H9 (cell line): ENCODE data around the gene HS6ST1. TPM values are rescaled to one million over a fixed set of nuclear protein-coding genes. Genes with fewer than 3 reads are reported as not detected.

ENCODE experiments used
- DNase-seq: peaks from one replicate; pipeline ENCODE4 v3.0.0-alpha.2; 2017
- H2AFZ ChIP-seq: one replicate; pipeline ENCODE4 v1.6.1; 2013; ENCODE audit warnings: mild to moderate bottlenecking, low read length, control low read depth, moderate library complexity
- H2AK5ac ChIP-seq: 2 replicates; pipeline ENCODE4 v1.6.1; 2013; ENCODE audit warnings: low read length, control low read depth, mixed read lengths; ENCODE audit not compliant: insufficient read length
- H2BK120ac ChIP-seq: one replicate; pipeline ENCODE4 v1.6.1; 2013; ENCODE audit warnings: low read depth, mild to moderate bottlenecking, low read length, control low read depth, inconsistent platforms; ENCODE audit not compliant: poor library complexity, severe bottlenecking
- H2BK12ac ChIP-seq: 2 replicates; pipeline ENCODE4 v1.6.1; 2013; ENCODE audit warnings: low read length, control low read depth, mixed read lengths, low read depth; ENCODE audit not compliant: insufficient read length
- H2BK15ac ChIP-seq: 2 replicates; pipeline ENCODE4 v1.6.1; 2013; ENCODE audit warnings: low read depth, low read length, control low read depth
- H2BK20ac ChIP-seq: one replicate; pipeline ENCODE4 v1.6.1; 2013; ENCODE audit warnings: low read depth, mild to moderate bottlenecking, low read length, control low read depth, inconsistent platforms; ENCODE audit not compliant: poor library complexity, severe bottlenecking
- H2BK5ac ChIP-seq: 2 replicates; pipeline ENCODE4 v1.6.1; 2013; ENCODE audit warnings: low read length, control low read depth, mixed read lengths; ENCODE audit not compliant: insufficient read length
- H3K14ac ChIP-seq: 2 replicates; pipeline ENCODE4 v1.6.1; 2013; ENCODE audit warnings: low read length, control low read depth; ENCODE audit not compliant: insufficient read depth
- H3K18ac ChIP-seq: 2 replicates; pipeline ENCODE4 v1.6.1; 2013; ENCODE audit warnings: low read depth, mild to moderate bottlenecking, mixed read lengths, low read length, control low read depth; ENCODE audit not compliant: insufficient read length
- H3K23ac ChIP-seq: 2 replicates; pipeline ENCODE4 v1.6.1; 2013; ENCODE audit warnings: low read length, control low read depth, mixed read lengths, low read depth; ENCODE audit not compliant: insufficient read length
- H3K23me2 ChIP-seq: 2 replicates; pipeline ENCODE4 v1.6.1; 2013; ENCODE audit warnings: low read depth, mild to moderate bottlenecking, mixed read lengths, low read length, control low read depth; ENCODE audit not compliant: insufficient read length, poor library complexity, severe bottlenecking
- H3K27ac ChIP-seq: 2 replicates; pipeline ENCODE4 v1.5.1; 2013; ENCODE audit warnings: low read length, control low read depth, mixed read lengths, low read depth; ENCODE audit not compliant: insufficient read length
- H3K27me3 ChIP-seq: 2 replicates; pipeline ENCODE4 v1.6.1; 2013; ENCODE audit warnings: low read length, control low read depth, inconsistent platforms; ENCODE audit not compliant: insufficient read depth
- H3K4ac ChIP-seq: 2 replicates; pipeline ENCODE4 v1.6.1; 2013; ENCODE audit warnings: low read depth, mild to moderate bottlenecking, control low read depth, inconsistent platforms, low read length, moderate library complexity
- H3K4me1 ChIP-seq: 2 replicates; pipeline ENCODE4 v1.6.1; 2013; ENCODE audit warnings: low read length, control low read depth, inconsistent platforms; ENCODE audit not compliant: insufficient read depth
- H3K4me2 ChIP-seq: 2 replicates; pipeline ENCODE4 v1.6.1; 2013; ENCODE audit warnings: low read length, control low read depth, mixed read lengths; ENCODE audit not compliant: insufficient read length, insufficient read depth
- H3K56ac ChIP-seq: 2 replicates; pipeline ENCODE4 v1.6.1; 2013; ENCODE audit warnings: low read depth, mild to moderate bottlenecking, mixed read lengths, low read length, control low read depth; ENCODE audit not compliant: insufficient read length
- H3K79me1 ChIP-seq: 2 replicates; pipeline ENCODE4 v1.6.1; 2013; ENCODE audit warnings: low read depth, mild to moderate bottlenecking, moderate library complexity, low read length, control low read depth, inconsistent platforms; ENCODE audit not compliant: insufficient read depth, poor library complexity, severe bottlenecking
- H3K79me2 ChIP-seq: 2 replicates; pipeline ENCODE4 v1.6.1; 2013; ENCODE audit warnings: low read length, control low read depth, inconsistent platforms; ENCODE audit not compliant: insufficient read depth
- H3K9ac ChIP-seq: 2 replicates; pipeline ENCODE4 v1.6.1; 2013; ENCODE audit warnings: low read length, control low read depth, mixed read lengths; ENCODE audit not compliant: insufficient read length; ENCODE audit errors: extremely low read depth
- H3K9me3 ChIP-seq: one replicate; pipeline ENCODE4 v1.6.1; 2013; ENCODE audit warnings: low read depth, low read length, inconsistent platforms; ENCODE audit not compliant: control insufficient read depth
- H3T11ph ChIP-seq: one replicate; pipeline ENCODE4 v1.6.1; 2013; ENCODE audit warnings: mild to moderate bottlenecking, low read length, control low read depth, inconsistent platforms
- H4K20me1 ChIP-seq: one replicate; pipeline ENCODE4 v1.6.1; 2013; ENCODE audit not compliant: control insufficient read depth, insufficient read length, insufficient read depth
- H4K5ac ChIP-seq: 2 replicates; pipeline ENCODE4 v1.6.1; 2013; ENCODE audit warnings: low read depth, mild to moderate bottlenecking, mixed read lengths, low read length, control low read depth; ENCODE audit not compliant: insufficient read length
- H4K8ac ChIP-seq: replicated peaks from 2 replicates; pipeline ENCODE4 v1.6.1; 2013; ENCODE audit warnings: low read length, control low read depth, mixed read lengths, low read depth; ENCODE audit not compliant: insufficient read length
- H4K91ac ChIP-seq: 2 replicates; pipeline ENCODE4 v1.6.1; 2013; ENCODE audit warnings: low read depth, mild to moderate bottlenecking, moderate library complexity, mixed read lengths, low read length, control low read depth; ENCODE audit not compliant: insufficient read length
- H3K27ac Mint-ChIP-seq, 3 experiments: 2 replicates in 2 of 3; 3 replicates in 1 of 3; pipeline ENCODE4 v1.8.0; 2020 to 2021; ENCODE audit warnings: mixed read lengths in 3 of 3, mild to moderate bottlenecking in 1 of 3, moderate library complexity in 1 of 3
- H3K27me3 Mint-ChIP-seq: 2 replicates; pipeline ENCODE4 v1.8.0; 2021; ENCODE audit warnings: low read depth, mild to moderate bottlenecking, moderate library complexity, mixed read lengths
- H3K36me3 Mint-ChIP-seq, 3 experiments: 2 replicates in 2 of 3; 3 replicates in 1 of 3; pipeline ENCODE4 v1.8.0; 2020 to 2021; ENCODE audit warnings: low read depth in 3 of 3, mixed read lengths in 3 of 3; ENCODE audit not compliant: insufficient read depth in 1 of 3
- H3K4me1 Mint-ChIP-seq, 2 experiments: 2 replicates each; pipeline ENCODE4 v1.8.0; 2020; ENCODE audit warnings: mixed read lengths in 2 of 2
- H3K4me3 Mint-ChIP-seq, 2 experiments: 2 replicates in 1 of 2; 3 replicates in 1 of 2; pipeline ENCODE4 v1.8.0; 2020 to 2021; ENCODE audit warnings: mild to moderate bottlenecking in 2 of 2, mixed read lengths in 2 of 2, moderate library complexity in 1 of 2
- H3K9me3 Mint-ChIP-seq, 2 experiments: 2 replicates in 1 of 2; 3 replicates in 1 of 2; pipeline ENCODE4 v1.8.0; 2020; ENCODE audit warnings: mild to moderate bottlenecking in 2 of 2, mixed read lengths in 2 of 2, moderate library complexity in 1 of 2
- WGBS: extraction: QIAGEN DNeasy Blood & Tissue Kit; methylation state at CpG from one replicate; pipeline ENCODE4 v1.1.7; 2013; ENCODE audit warnings: missing lambda C conversion rate, low lambda C conversion rate, mixed read lengths; ENCODE audit not compliant: insufficient read length; ENCODE audit errors: extremely low coverage; 5-methylcytosine and 5-hydroxymethylcytosine counted together
- total RNA-seq: library from RNA; stranded (reverse); gene quantifications from 2 replicates; pipeline ENCODE4 v1.2.1, GENCODE V29; 2021
- TF ChIP-seq, protein P1 (sequence below): fragments of 200-600 bp; sonication (generic); conservative IDR thresholded peaks from 3 replicates; pipeline ENCODE4 v1.8.0; 2021; ENCODE audit warnings: antibody characterized with exemption, mild to moderate bottlenecking

The HS6ST1 gene
- total RNA-seq, 1 experiment from 2014 or later = 60.2 TPM

- H3K4me3 Mint-ChIP-seq = peak overlapping the region in 1 of 2 experiments; percentile 47; a peak in 2 of 5 replicates
- Histone ChIP-seq H3K4me2 (no peak overlapping the region), H4K20me1 (no peaks in the 10 kb centered on the region)
Measured at GRCh38 chr2:128260239-128261138, 58.2 kb downstream of the HS6ST1 start.

More at GRCh38 chr2:128260239-128261138, 58.2 kb downstream of the HS6ST1 start:
- Histone ChIP-seq H3K23me2 (no peaks in the 10 kb centered on the region), H4K8ac (no peak overlapping the region), H4K91ac (no peak overlapping the region), H3K4me1 (peaks cover 9% of the 10 kb centered on the region; the same call in 1 of the 2 replicates), H2AFZ (no peak overlapping the region), H3K56ac (no peak overlapping the region), H3K18ac (peak overlapping the region; percentile 56), H2BK15ac (no peak overlapping the region), H3K9me3 (no peaks in the 10 kb centered on the region), H3K79me1 (no peaks in the 10 kb centered on the region), H3K79me2 (no peaks in the 10 kb centered on the region), H3K27ac (peak overlapping the region; percentile 0), H2AK5ac (no peak overlapping the region), H3K14ac (peak overlapping the region; percentile 74), H3T11ph (no peak overlapping the region), H3K9ac (no peak overlapping the region), H3K23ac (no peak overlapping the region), H3K4ac (no peak overlapping the region), H4K5ac (no peak overlapping the region), H2BK120ac (no peak overlapping the region), H3K27me3 (no peaks in the 10 kb centered on the region), H2BK20ac (no peak overlapping the region), H2BK12ac (no peak overlapping the region), H2BK5ac (no peak overlapping the region)
- Mint-ChIP-seq H3K27me3 (peaks cover 5% of the 10 kb centered on the region), H3K9me3 (no peaks in the 10 kb centered on the region; a peak in 1 of 5 replicates), H3K27ac (peak overlapping the region; percentile 83 to 99 (median 99); a peak in 5 of 7 replicates), H3K4me1 (peaks cover 33 to 37% of the 10 kb centered on the region in 2 experiments), H3K36me3 (peaks cover 1 to 7% (median 5%) of the 10 kb centered on the region in 3 experiments; a peak in 4 of 7 replicates)
- TF ChIP-seq, protein P1, sequence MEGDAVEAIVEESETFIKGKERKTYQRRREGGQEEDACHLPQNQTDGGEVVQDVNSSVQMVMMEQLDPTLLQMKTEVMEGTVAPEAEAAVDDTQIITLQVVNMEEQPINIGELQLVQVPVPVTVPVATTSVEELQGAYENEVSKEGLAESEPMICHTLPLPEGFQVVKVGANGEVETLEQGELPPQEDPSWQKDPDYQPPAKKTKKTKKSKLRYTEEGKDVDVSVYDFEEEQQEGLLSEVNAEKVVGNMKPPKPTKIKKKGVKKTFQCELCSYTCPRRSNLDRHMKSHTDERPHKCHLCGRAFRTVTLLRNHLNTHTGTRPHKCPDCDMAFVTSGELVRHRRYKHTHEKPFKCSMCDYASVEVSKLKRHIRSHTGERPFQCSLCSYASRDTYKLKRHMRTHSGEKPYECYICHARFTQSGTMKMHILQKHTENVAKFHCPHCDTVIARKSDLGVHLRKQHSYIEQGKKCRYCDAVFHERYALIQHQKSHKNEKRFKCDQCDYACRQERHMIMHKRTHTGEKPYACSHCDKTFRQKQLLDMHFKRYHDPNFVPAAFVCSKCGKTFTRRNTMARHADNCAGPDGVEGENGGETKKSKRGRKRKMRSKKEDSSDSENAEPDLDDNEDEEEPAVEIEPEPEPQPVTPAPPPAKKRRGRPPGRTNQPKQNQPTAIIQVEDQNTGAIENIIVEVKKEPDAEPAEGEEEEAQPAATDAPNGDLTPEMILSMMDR = peak; percentile 27; the same call in 1 of the 3 replicates
- WGBS = no CpG with 5 or more reads among the region's 24 CpGs
- DNase-seq = peak; percentile 83
